Cerebellar nuclear complex (tissue), 1 donor: ENCODE results near the gene CTSO.
"Not testable (repeated sequence)": the region's sequence is repeated elsewhere in the genome, so short reads cannot be mapped to it uniquely, and the experiment has no call there.

Source experiments
- DNase-seq, 2 experiments: peaks; one replicate each; lab custom pipeline; 2025; lab: John Stamatoyannopoulos, UW

CTSO gene

GRCh38 chr4:155907556-155907955 lies 46.1 kb downstream of the CTSO start:
- DNase-seq: no peak

- no peak for DNase-seq
Observed at GRCh38 chr4:155906554-155907247, 47.0 kb downstream of the CTSO start.

GRCh38 chr4:155904331-155904730 lies 49.3 kb downstream of the CTSO start:
- no peak for DNase-seq

GRCh38 chr4:155903453-155903852 lies 50.2 kb downstream of the CTSO start, which contains the start of gene TDO2:
TDO2 (plus strand) TSS chr4:155903696; CDS start chr4:155903759, 63 bp downstream.
- no peak for DNase-seq

- DNase-seq: no peak
Observed at GRCh38 chr4:155901013-155901412, 52.7 kb downstream of the CTSO start.

GRCh38 chr4:155900381-155900780 lies 53.3 kb downstream of the CTSO start:
- no peak for DNase-seq

- DNase-seq: no peak
Observed at GRCh38 chr4:155899891-155900290, 53.8 kb downstream of the CTSO start.

GRCh38 chr4:155898371-155898770 lies 55.3 kb downstream of the CTSO start:
- not testable (repeated sequence) for DNase-seq

- DNase-seq: no peak
Observed at GRCh38 chr4:155891058-155891457, 62.6 kb downstream of the CTSO start.

- DNase-seq: no peak
Observed at GRCh38 chr4:155889946-155890345, 63.7 kb downstream of the CTSO start.

GRCh38 chr4:155889031-155889793 lies 64.5 kb downstream of the CTSO start:
- DNase-seq: no peak

- no peak for DNase-seq
Observed at GRCh38 chr4:155887847-155888570, 65.7 kb downstream of the CTSO start.

GRCh38 chr4:155887045-155887444 lies 66.6 kb downstream of the CTSO start:
- DNase-seq: no peak

- no peak for DNase-seq
Observed at GRCh38 chr4:155885666-155886065, 68.0 kb downstream of the CTSO start.

- DNase-seq: no peak
Observed at GRCh38 chr4:155883895-155884294, 69.8 kb downstream of the CTSO start.

- no peak for DNase-seq
Observed at GRCh38 chr4:155881555-155881954, 72.1 kb downstream of the CTSO start.

GRCh38 chr4:155879767-155880166 lies 73.9 kb downstream of the CTSO start:
- no peak for DNase-seq

- DNase-seq: no peak
Observed at GRCh38 chr4:155878611-155879010, 75.1 kb downstream of the CTSO start.

- no peak for DNase-seq
Observed at GRCh38 chr4:155877971-155878370, 75.7 kb downstream of the CTSO start.

GRCh38 chr4:155875878-155876277 lies 77.8 kb downstream of the CTSO start:
- no peak for DNase-seq
